HFFc6 (cell line): ENCODE measurements around the gene DLG5. TPM values are rescaled to one million over a fixed set of nuclear protein-coding genes. Genes with fewer than 3 reads are reported as not detected.

Experiments
- DNase-seq: peaks from one replicate; pipeline ENCODE4 v3.0.0-alpha.2; 2018
- H3K27ac Mint-ChIP-seq: 2 replicates; pipeline ENCODE4 v1.8.0; 2020; ENCODE audit warnings: mild to moderate bottlenecking, mixed read lengths
- H3K27me3 Mint-ChIP-seq: 2 replicates; pipeline ENCODE4 v1.8.0; 2021; ENCODE audit warnings: mild to moderate bottlenecking, moderate library complexity, mixed read lengths; ENCODE audit not compliant: insufficient read depth
- H3K36me3 Mint-ChIP-seq: 2 replicates; pipeline ENCODE4 v1.8.0; 2021; ENCODE audit warnings: low read depth, mixed read lengths
- H3K4me1 Mint-ChIP-seq: 2 replicates; pipeline ENCODE4 v1.8.0; 2020; ENCODE audit warnings: low read depth, mixed read lengths
- H3K4me3 Mint-ChIP-seq: 2 replicates; pipeline ENCODE4 v1.8.0; 2020; ENCODE audit warnings: mild to moderate bottlenecking, moderate library complexity, mixed read lengths
- H3K9me3 Mint-ChIP-seq: 2 replicates; pipeline ENCODE4 v1.8.0; 2020; ENCODE audit warnings: mild to moderate bottlenecking, mixed read lengths
- total RNA-seq, 6 experiments: library from RNA; stranded (reverse); fragmentation: NEBNext Ultra II Directional; extraction: Animal tissue kit (Norgen Biotek cat#: 25700); gene quantifications; 2 replicates in 1 of 6; 3 replicates in 5 of 6; pipeline ENCODE4 v1.2.3, GENCODE V29; 2021
- TF ChIP-seq, protein P1 (sequence below): fragments of 200-600 bp; sonication (generic); IDR thresholded peaks from 2 replicates; pipeline ENCODE4 v1.5.0; 2021; ENCODE audit warnings: antibody characterized with exemption, mild to moderate bottlenecking

The DLG5 gene
- total RNA-seq, 6 experiments from 2014 or later = 48.2 to 52.9 (median 49.7) TPM

DNA sequence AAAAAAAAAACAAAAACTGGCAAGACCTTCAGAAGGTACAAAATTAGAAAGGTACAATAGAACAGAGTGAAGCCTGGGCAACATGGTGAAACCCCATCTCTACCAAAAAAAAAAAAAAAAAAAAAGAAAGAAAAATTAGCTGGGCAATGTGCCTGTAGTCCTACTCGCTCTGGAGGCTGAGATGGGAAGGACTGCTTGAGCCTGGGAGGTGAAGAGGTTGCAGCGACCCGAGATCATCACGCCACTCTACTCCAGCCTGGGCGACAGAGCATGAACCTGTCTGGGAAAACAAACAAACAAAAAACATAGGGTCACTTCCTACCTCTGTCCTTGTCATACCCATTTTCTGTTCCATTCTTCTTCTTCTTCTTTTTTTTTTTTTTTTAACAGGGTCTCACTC, 45.6 kb upstream of the DLG5 start:
- Mint-ChIP-seq H3K27me3 (no peaks in the 10 kb centered on the region), H3K4me3 (no peak overlapping the region), H3K27ac (peak overlapping the region; percentile 91; the same call in 1 of the 2 replicates), H3K9me3 (no peaks in the 10 kb centered on the region), H3K36me3 (peaks cover 19% of the 10 kb centered on the region), H3K4me1 (peaks cover 41% of the 10 kb centered on the region)
- DNase-seq = no peak
- TF ChIP-seq, protein P1, sequence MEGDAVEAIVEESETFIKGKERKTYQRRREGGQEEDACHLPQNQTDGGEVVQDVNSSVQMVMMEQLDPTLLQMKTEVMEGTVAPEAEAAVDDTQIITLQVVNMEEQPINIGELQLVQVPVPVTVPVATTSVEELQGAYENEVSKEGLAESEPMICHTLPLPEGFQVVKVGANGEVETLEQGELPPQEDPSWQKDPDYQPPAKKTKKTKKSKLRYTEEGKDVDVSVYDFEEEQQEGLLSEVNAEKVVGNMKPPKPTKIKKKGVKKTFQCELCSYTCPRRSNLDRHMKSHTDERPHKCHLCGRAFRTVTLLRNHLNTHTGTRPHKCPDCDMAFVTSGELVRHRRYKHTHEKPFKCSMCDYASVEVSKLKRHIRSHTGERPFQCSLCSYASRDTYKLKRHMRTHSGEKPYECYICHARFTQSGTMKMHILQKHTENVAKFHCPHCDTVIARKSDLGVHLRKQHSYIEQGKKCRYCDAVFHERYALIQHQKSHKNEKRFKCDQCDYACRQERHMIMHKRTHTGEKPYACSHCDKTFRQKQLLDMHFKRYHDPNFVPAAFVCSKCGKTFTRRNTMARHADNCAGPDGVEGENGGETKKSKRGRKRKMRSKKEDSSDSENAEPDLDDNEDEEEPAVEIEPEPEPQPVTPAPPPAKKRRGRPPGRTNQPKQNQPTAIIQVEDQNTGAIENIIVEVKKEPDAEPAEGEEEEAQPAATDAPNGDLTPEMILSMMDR = no peak

DNA sequence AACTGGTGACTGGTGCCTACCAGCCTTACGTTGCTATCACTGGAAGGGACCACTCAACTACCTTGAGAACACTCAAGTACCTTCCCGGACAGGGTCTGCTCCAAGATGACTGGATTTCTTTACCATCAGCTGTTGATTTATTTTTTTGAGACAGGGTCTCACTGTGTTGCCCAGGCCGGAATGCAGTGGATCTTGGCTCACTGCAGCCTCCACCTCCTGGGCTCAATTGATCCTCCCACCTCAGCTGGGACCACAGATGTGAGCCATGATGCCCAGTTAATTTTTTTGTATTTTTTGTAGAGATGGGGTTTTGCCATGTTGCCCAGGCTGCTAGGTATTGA, 45.2 kb upstream of the DLG5 start:
- TF ChIP-seq, protein P1 = no peak

DNA sequence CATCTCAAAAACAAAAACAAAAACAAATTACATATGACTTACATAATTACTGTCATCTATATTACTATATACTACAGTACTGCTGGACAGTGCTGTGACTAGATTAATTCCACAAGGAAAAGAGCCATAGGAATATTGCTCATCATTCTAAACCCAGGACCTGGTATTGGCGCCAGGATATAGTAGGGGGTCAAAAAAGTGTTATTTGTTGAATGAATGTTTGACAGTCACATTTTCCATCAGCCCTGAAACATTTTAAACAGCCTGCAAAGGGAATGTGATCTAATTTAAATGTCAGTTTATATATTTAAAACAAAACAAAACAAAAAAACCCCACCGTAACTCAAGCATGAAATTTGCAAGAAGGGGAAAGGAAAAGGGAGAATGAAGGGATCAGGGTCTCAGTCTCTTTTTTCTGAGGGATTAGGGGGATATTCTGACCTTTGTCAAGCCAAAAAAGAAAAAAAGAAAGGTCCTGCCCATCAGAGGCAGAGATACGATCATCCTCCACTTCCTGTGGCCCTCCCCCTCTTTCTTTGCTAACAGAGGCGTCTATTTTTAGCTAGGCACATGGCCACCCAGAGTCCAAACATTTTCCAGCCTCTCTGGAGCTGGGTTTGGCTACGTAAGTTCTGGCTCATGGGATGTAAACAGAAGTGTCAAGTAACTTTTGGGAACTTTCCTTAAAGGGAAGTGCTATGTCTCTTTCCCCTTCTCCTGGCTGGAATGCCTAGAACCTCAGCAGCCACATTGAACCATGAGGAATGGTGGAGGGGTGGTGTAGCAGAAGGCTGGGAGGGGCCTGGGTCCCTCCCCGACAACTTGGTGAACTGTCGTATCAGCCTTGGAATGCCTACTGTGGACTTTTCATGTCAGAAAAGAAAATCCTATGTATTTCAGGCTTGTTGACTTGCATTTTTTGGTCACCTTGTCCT, 44.6 kb upstream of the DLG5 start:
- H3K27ac Mint-ChIP-seq = peak overlapping the region; percentile 91
- no peaks in the 10 kb centered on the region for H3K9me3 Mint-ChIP-seq
- peaks cover 10% of the 10 kb centered on the region for H3K36me3 Mint-ChIP-seq
- peaks cover 41% of the 10 kb centered on the region for H3K4me1 Mint-ChIP-seq
- H3K27me3 Mint-ChIP-seq = no peaks in the 10 kb centered on the region
- TF ChIP-seq, protein P1 = no peak
- peak; percentile 88 for DNase-seq
- peak overlapping the region; percentile 78 for H3K4me3 Mint-ChIP-seq

More for the DNA sequence above, 45.2 kb upstream of the DLG5 start:
- no peak for DNase-seq
- peak overlapping the region; percentile 91 for H3K27ac Mint-ChIP-seq
- peaks cover 17% of the 10 kb centered on the region for H3K36me3 Mint-ChIP-seq
- peak overlapping the region; percentile 78; the same call in 1 of the 2 replicates for H3K4me3 Mint-ChIP-seq
- H3K9me3 Mint-ChIP-seq = no peaks in the 10 kb centered on the region
- H3K4me1 Mint-ChIP-seq = peaks cover 41% of the 10 kb centered on the region
- H3K27me3 Mint-ChIP-seq = no peaks in the 10 kb centered on the region

DNA sequence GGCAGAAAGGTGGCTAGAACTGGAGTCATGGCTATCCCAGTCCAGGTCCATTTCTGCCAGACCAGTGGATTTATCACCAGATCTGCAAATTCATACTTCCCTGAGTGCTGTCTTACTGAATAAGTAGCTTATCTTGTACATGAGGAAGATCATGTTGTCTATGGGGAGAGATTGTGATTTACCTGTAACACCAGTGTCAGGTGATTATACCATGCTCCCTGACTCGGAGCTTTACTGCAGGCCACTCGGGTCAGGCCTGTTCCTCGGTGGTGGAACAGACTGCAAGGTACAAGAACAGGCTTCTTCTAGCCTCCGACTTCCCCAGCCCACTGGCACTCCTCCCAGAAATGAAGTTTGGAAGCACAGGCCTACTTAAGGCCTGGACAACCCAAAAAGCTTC, 42.6 kb upstream of the DLG5 start:
- TF ChIP-seq, protein P1 = no peak
- Mint-ChIP-seq H3K4me1 (peaks cover 37% of the 10 kb centered on the region), H3K4me3 (no peak overlapping the region), H3K36me3 (peaks cover 1% of the 10 kb centered on the region), H3K27me3 (no peaks in the 10 kb centered on the region), H3K27ac (no peak overlapping the region), H3K9me3 (peaks cover 2% of the 10 kb centered on the region)
- DNase-seq = no peak

GRCh38 chr10:77967611-77968022, 41.1 kb upstream of the DLG5 start:
- H3K27me3 Mint-ChIP-seq = no peaks in the 10 kb centered on the region
- no peak overlapping the region for H3K4me3 Mint-ChIP-seq
- H3K36me3 Mint-ChIP-seq = peaks cover 6% of the 10 kb centered on the region
- no peak for DNase-seq
- H3K9me3 Mint-ChIP-seq = peaks cover 10% of the 10 kb centered on the region
- H3K4me1 Mint-ChIP-seq = peaks cover 32% of the 10 kb centered on the region
- no peak overlapping the region for H3K27ac Mint-ChIP-seq
- TF ChIP-seq, protein P1 = no peak
